K562 (cell line): Measurements from ENCODE around the gene TLE6. TPM values are rescaled to one million over a fixed set of nuclear protein-coding genes. Genes with fewer than 3 reads are reported as not detected.

ENCODE experiments used
- BCOR ChIP-seq: fragments of 450-650 bp; IDR thresholded peaks from 2 replicates; pipeline ENCODE4 v1.6.1; 2016
- BRD9 ChIP-seq: fragments of 450-650 bp; IDR thresholded peaks from 2 replicates; pipeline ENCODE4 v1.6.1; 2018; ENCODE audit warnings: low read depth; ENCODE audit not compliant: partially characterized antibody
- ETV1 ChIP-seq: fragments of 450-650 bp; conservative IDR thresholded peaks from 2 replicates; pipeline ENCODE4 v1.6.1; 2016; ENCODE audit warnings: missing genetic modification characterization, control low read depth, low read depth, missing compliant biosample characterization
- ETV6 ChIP-seq, 3 experiments: fragments of 150-350 bp in 1 of 3; sonication (generic) in 1 of 3; formaldehyde crosslinking in 1 of 3; IDR thresholded peaks; 2 replicates each; pipeline versions ENCODE4 v1.6.1 to v1.8.0; 2014 to 2022; ENCODE audit warnings: borderline replicate concordance in 2 of 3, low read depth in 2 of 3, antibody characterized with exemption in 1 of 3, low read length in 1 of 3, mild to moderate bottlenecking in 1 of 3, missing genetic modification reagents in 1 of 3
- KLF10 ChIP-seq: fragments of 250-450 bp; sonication (Bioruptor Pico); IDR thresholded peaks from 2 replicates; pipeline ENCODE4 v1.6.1; 2021; ENCODE audit warnings: matching md5 sums
- MED1 ChIP-seq: sonication (generic); formaldehyde crosslinking; IDR thresholded peaks from 2 replicates; pipeline ENCODE4 v1.8.1; 2023; ENCODE audit warnings: missing genetic modification reagents, borderline replicate concordance
- SIX5 ChIP-seq, 2 experiments: IDR thresholded peaks; 2 replicates each; pipeline ENCODE4 v1.6.1; 2011; ENCODE audit warnings: low read length in 2 of 2, borderline replicate concordance in 1 of 2, low read depth in 1 of 2, mild to moderate bottlenecking in 1 of 2, moderate library complexity in 1 of 2; ENCODE audit not compliant: insufficient read depth in 1 of 2
- SMARCA4 ChIP-seq: fragments of 450-650 bp; IDR thresholded peaks from 2 replicates; pipeline ENCODE4 v1.6.1; 2016
- THRB ChIP-seq: fragments of 450-650 bp; formaldehyde crosslinking; conservative IDR thresholded peaks from 2 replicates; pipeline ENCODE4 v1.4.0; 2022; ENCODE audit warnings: mild to moderate bottlenecking, missing genetic modification characterization
- TRIM24 ChIP-seq, 2 experiments: fragments of 450-650 bp; IDR thresholded peaks; 2 replicates each; pipeline ENCODE4 v1.6.1; 2016
- ZBTB11 ChIP-seq, 3 experiments: fragments of 200-800 bp in 1 of 3; fragments of 250-450 bp in 1 of 3; fragments of 450-650 bp in 1 of 3; sonication (Bioruptor Pico) in 1 of 3; sonication (Bioruptor generic) in 1 of 3; formaldehyde crosslinking in 1 of 3; IDR thresholded peaks; 2 replicates each; pipeline versions ENCODE4 v1.6.1 to v1.8.0; 2016 to 2022; ENCODE audit warnings: mild to moderate bottlenecking in 2 of 3, missing genetic modification characterization in 2 of 3, missing compliant biosample characterization in 1 of 3, moderate library complexity in 1 of 3
- ZNF584 ChIP-seq: fragments of 200-800 bp; sonication (Bioruptor generic); IDR thresholded peaks from 2 replicates; pipeline ENCODE4 v1.6.1; 2016; ENCODE audit warnings: low read depth, mild to moderate bottlenecking, missing genetic modification characterization, missing compliant biosample characterization
- polyA plus RNA-seq, 8 experiments: library from polyadenylated mRNA; depleted of rRNA in 4 of 8; stranded (reverse) in 5 of 8; unstranded in 3 of 8; fragments of >200 nt; fragmentation: Nextera tagmentation in 2 of 8; fragmentation: Illumina TruSeq in 1 of 8; extraction: Ambion mirVana in 2 of 8; extraction: Trizol in 1 of 8; gene quantifications; 2 replicates each; pipeline versions ENCODE4 v1.2.1 to v1.2.3, GENCODE V29; 2011 to 2014; ENCODE audit warnings: inconsistent platforms in 1 of 8, missing spikeins in 1 of 8
- total RNA-seq, 7 experiments: library from RNA; depleted of rRNA in 6 of 7; stranded (reverse); fragments of >200 nt in 6 of 7; fragmentation: Illumina TruSeq in 2 of 7; extraction: Trizol in 2 of 7; gene quantifications; 2 replicates each; pipeline versions ENCODE4 v1.2.1 to v1.2.3, GENCODE V29; 2011 to 2021; ENCODE audit warnings: low replicate concordance in 1 of 7
- TF ChIP-seq, protein P1 (sequence below), 2 experiments: fragments of 150-350 bp in 1 of 2; IDR thresholded peaks; 2 replicates each; pipeline ENCODE4 v1.6.1; 2012 to 2016; ENCODE audit warnings: low read depth in 2 of 2, low read length in 2 of 2, mild to moderate bottlenecking in 1 of 2, moderate library complexity in 1 of 2
- TF ChIP-seq, protein P2 (sequence below): fragments of 450-650 bp; IDR thresholded peaks from 2 replicates; pipeline ENCODE4 v1.6.1; 2017; ENCODE audit warnings: antibody characterized with exemption

TLE6 gene
- total and polyA plus RNA-seq, 9 of the 15 experiments (the other 6 are each of a cell fraction or from before 2014, with no cell fraction given): 1.1 to 6.1 (median 2.5) TPM

DNA sequence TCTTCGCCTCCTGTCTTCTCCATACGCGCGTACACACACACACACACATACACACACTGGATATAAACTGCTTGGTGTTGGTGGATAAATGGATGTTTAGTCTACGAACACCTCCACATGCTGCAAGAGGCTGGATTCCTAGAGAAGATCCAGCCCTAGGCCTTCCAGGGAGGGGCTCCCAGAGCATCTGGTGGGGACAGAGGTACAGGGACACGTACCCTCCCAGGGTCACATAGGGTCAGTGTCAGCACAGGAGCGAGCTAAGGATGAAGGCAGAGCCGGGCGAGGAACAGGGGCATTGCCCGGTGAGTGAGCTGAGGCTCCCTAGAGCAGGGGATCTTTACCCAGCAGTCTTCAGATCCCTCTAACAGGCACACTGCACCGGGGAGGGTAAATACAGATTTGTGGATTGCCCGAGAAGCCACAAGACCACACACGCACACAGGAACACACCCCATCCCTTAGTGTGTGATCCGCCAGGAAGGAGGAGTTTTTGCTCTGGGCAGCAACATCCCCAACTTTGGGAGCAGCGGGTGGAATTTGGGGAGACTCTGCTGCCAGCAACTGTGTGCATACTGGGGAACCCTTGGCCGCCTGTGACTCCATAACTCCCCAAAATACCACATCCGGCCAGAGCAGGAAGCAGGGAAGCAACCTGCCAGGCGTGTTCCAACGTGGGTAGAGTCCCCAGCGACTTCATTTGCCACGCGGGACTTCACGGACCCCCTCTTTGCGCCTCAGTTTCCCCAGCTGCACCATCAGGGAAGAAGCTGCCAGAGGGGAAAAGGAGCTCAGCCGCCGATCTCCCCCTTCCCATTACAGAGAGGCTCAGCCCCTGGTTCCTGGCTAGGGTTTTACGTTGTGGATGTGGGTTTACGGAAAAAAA, 57.5 kb downstream of the TLE6 start (continued):
- TF ChIP-seq ZBTB11 (CRISPR knock-in tag; IDR thresholded peaks at IDR 0.05) (peak in 1 of 3 experiments; percentile 68; a peak in 1 of 6 replicates), ZNF584 (CRISPR knock-in tag) (0 out of 2 replicates have a peak, but pooled peaks have one; percentile 10), KLF10 (no peak), BRD9 (peak; percentile 36), SMARCA4 (0 out of 2 replicates have a peak, but pooled peaks have one; percentile 8), BCOR (peak; percentile 69; the same call in 1 of the 2 replicates), TRIM24 (IDR thresholded peaks at IDR 0.05) (no peak), THRB (CRISPR knock-in tag) (no peak), ETV6 (IDR thresholded peaks at IDR 0.05; ENCODE audit: borderline replicate concordance in 1 of 2, low read depth in 2 of 2, low read length in 1 of 2) (no peak), ETV6 (CRISPR knock-in tag; IDR thresholded peaks at IDR 0.05; ENCODE audit: borderline replicate concordance) (no peak), SIX5 (IDR thresholded peaks at IDR 0.05; ENCODE audit: borderline replicate concordance in 1 of 2, insufficient read depth in 1 of 2, low read depth in 1 of 2, low read length in 2 of 2) (no peak), MED1 (no peak), ETV1 (tag) (peak; percentile 82)
- TF ChIP-seq, protein P1, sequence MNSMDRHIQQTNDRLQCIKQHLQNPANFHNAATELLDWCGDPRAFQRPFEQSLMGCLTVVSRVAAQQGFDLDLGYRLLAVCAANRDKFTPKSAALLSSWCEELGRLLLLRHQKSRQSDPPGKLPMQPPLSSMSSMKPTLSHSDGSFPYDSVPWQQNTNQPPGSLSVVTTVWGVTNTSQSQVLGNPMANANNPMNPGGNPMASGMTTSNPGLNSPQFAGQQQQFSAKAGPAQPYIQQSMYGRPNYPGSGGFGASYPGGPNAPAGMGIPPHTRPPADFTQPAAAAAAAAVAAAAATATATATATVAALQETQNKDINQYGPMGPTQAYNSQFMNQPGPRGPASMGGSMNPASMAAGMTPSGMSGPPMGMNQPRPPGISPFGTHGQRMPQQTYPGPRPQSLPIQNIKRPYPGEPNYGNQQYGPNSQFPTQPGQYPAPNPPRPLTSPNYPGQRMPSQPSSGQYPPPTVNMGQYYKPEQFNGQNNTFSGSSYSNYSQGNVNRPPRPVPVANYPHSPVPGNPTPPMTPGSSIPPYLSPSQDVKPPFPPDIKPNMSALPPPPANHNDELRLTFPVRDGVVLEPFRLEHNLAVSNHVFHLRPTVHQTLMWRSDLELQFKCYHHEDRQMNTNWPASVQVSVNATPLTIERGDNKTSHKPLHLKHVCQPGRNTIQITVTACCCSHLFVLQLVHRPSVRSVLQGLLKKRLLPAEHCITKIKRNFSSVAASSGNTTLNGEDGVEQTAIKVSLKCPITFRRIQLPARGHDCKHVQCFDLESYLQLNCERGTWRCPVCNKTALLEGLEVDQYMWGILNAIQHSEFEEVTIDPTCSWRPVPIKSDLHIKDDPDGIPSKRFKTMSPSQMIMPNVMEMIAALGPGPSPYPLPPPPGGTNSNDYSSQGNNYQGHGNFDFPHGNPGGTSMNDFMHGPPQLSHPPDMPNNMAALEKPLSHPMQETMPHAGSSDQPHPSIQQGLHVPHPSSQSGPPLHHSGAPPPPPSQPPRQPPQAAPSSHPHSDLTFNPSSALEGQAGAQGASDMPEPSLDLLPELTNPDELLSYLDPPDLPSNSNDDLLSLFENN (IDR thresholded peaks at IDR 0.05; ENCODE audit: low read depth in 2 of 2, low read length in 2 of 2): no peak
- TF ChIP-seq, protein P2, sequence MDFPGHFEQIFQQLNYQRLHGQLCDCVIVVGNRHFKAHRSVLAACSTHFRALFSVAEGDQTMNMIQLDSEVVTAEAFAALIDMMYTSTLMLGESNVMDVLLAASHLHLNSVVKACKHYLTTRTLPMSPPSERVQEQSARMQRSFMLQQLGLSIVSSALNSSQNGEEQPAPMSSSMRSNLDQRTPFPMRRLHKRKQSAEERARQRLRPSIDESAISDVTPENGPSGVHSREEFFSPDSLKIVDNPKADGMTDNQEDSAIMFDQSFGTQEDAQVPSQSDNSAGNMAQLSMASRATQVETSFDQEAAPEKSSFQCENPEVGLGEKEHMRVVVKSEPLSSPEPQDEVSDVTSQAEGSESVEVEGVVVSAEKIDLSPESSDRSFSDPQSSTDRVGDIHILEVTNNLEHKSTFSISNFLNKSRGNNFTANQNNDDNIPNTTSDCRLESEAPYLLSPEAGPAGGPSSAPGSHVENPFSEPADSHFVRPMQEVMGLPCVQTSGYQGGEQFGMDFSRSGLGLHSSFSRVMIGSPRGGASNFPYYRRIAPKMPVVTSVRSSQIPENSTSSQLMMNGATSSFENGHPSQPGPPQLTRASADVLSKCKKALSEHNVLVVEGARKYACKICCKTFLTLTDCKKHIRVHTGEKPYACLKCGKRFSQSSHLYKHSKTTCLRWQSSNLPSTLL: no peak
